ENCODE data around the gene PRKG1. TPM values are rescaled to one million over a fixed set of nuclear protein-coding genes. Genes with fewer than 3 reads are reported as not detected.

PRKG1 gene
- total RNA-seq, 2 donors from 2014 or later = 8.1 to 16.6 TPM

- Histone ChIP-seq H3K4me3 (no peak overlapping the region), H3K4me1 (no peaks in the 10 kb centered on the region), H3K27me3 (no peaks in the 10 kb centered on the region), H3K27ac (no peak overlapping the region), H3K9me3 (no peaks in the 10 kb centered on the region), H3K9ac (ENCODE audit: low read depth in 2 of 2, low read length in 2 of 2) (no peak overlapping the region), H3K36me3 (no peaks in the 10 kb centered on the region)
- intact Hi-C loops (cut with DNase I) = no loop called here
- no peak for DNase-seq
- TF ChIP-seq CTCF (IDR thresholded peaks at IDR 0.05) = no peak
These were observed 973.8 kb downstream of the PRKG1 start for GRCh38 chr10:52048051-52048450.

GRCh38 chr10:52050429-52051047 lies 976.3 kb downstream of the PRKG1 start:
- no peaks in the 10 kb centered on the region for H3K36me3 ChIP-seq
- no peak for DNase-seq
- H3K4me1 ChIP-seq = no peaks in the 10 kb centered on the region
- no peaks in the 10 kb centered on the region for H3K9me3 ChIP-seq
- no peak overlapping the region for H3K4me3 ChIP-seq
- H3K9ac ChIP-seq (ENCODE audit: low read depth in 2 of 2, low read length in 2 of 2) = no peak overlapping the region
- no peak overlapping the region for H3K27ac ChIP-seq
- H3K27me3 ChIP-seq = no peaks in the 10 kb centered on the region
- no peak for TF ChIP-seq CTCF (IDR thresholded peaks at IDR 0.05)
- intact Hi-C loops (cut with DNase I) = no loop called here

GRCh38 chr10:52053497-52053896 lies 979.2 kb downstream of the PRKG1 start:
- intact Hi-C loops (cut with DNase I) = no loop called here
- Histone ChIP-seq H3K27me3 (no peaks in the 10 kb centered on the region), H3K9ac (ENCODE audit: low read depth in 2 of 2, low read length in 2 of 2) (no peak overlapping the region), H3K27ac (no peak overlapping the region), H3K36me3 (no peaks in the 10 kb centered on the region), H3K4me3 (no peak overlapping the region), H3K9me3 (no peaks in the 10 kb centered on the region), H3K4me1 (no peaks in the 10 kb centered on the region)
- no peak for DNase-seq
- TF ChIP-seq CTCF (IDR thresholded peaks at IDR 0.05) = no peak

- intact Hi-C loops (cut with DNase I) = no loop called here
- no peak for DNase-seq
- H3K4me1 ChIP-seq = no peaks in the 10 kb centered on the region
- no peak for TF ChIP-seq CTCF (IDR thresholded peaks at IDR 0.05)
- no peaks in the 10 kb centered on the region for H3K27me3 ChIP-seq
- no peaks in the 10 kb centered on the region for H3K36me3 ChIP-seq
- no peak overlapping the region for H3K9ac ChIP-seq (ENCODE audit: low read depth in 2 of 2, low read length in 2 of 2)
- H3K9me3 ChIP-seq = no peaks in the 10 kb centered on the region
- H3K4me3 ChIP-seq = no peak overlapping the region
- H3K27ac ChIP-seq = no peak overlapping the region
These were observed 982.0 kb downstream of the PRKG1 start for GRCh38 chr10:52056291-52056690.

GRCh38 chr10:52059089-52059488 lies 984.8 kb downstream of the PRKG1 start:
- no peaks in the 10 kb centered on the region for H3K4me1 ChIP-seq
- H3K36me3 ChIP-seq = no peaks in the 10 kb centered on the region
- H3K4me3 ChIP-seq = no peak overlapping the region
- H3K27me3 ChIP-seq = no peaks in the 10 kb centered on the region
- DNase-seq = no peak
- H3K27ac ChIP-seq = no peak overlapping the region
- TF ChIP-seq CTCF (IDR thresholded peaks at IDR 0.05) = no peak
- no peak overlapping the region for H3K9ac ChIP-seq (ENCODE audit: low read depth in 2 of 2, low read length in 2 of 2)
- no peaks in the 10 kb centered on the region for H3K9me3 ChIP-seq
- intact Hi-C loops (cut with DNase I) = no loop called here

All from colonic mucosa (tissue), 4 donors.